Activated T-cell treated with anti-CD3 and anti-CD28 coated beads, Interleukin-2, amount 50 U/mL, for 24 hours (primary cell): Measurements from ENCODE around the gene PTP4A2.
A peak's percentile ranks its signal among the peaks of the same experiment; 100 is the strongest.

Experiments used
- DNase-seq: peaks from one replicate; pipeline ENCODE4 v3.0.0-alpha.2; 2020
- H3K27ac Mint-ChIP-seq: 2 replicates; pipeline ENCODE4 v1.8.0; 2020; ENCODE audit warnings: mild to moderate bottlenecking, mixed read lengths
- H3K27me3 Mint-ChIP-seq: 2 replicates; pipeline ENCODE4 v1.8.0; 2020; ENCODE audit warnings: mixed read lengths
- H3K36me3 Mint-ChIP-seq: 2 replicates; pipeline ENCODE4 v1.8.0; 2020; ENCODE audit warnings: low read depth, mixed read lengths
- H3K4me1 Mint-ChIP-seq: 2 replicates; pipeline ENCODE4 v1.8.0; 2020; ENCODE audit warnings: low read depth, mixed read lengths
- H3K4me3 Mint-ChIP-seq: 2 replicates; pipeline ENCODE4 v1.8.0; 2020; ENCODE audit warnings: mild to moderate bottlenecking, moderate library complexity, mixed read lengths
- H3K9me3 Mint-ChIP-seq: 2 replicates; pipeline ENCODE4 v1.8.0; 2020; ENCODE audit warnings: mixed read lengths

Gene PTP4A2

GRCh38 chr1:31919591-31919990 lies 18.6 kb downstream of the PTP4A2 start:
- peak overlapping the region; percentile 23 for H3K27ac Mint-ChIP-seq

GRCh38 chr1:31915438-31915837 lies 22.7 kb downstream of the PTP4A2 start:
- Mint-ChIP-seq H3K4me3 (no peak overlapping the region), H3K27ac (peak overlapping the region; percentile 44), H3K4me1 (peaks cover 77% of the 10 kb centered on the region), H3K9me3 (no peaks in the 10 kb centered on the region), H3K27me3 (no peaks in the 10 kb centered on the region), H3K36me3 (peaks cover 93% of the 10 kb centered on the region)
- no peak for DNase-seq

More at GRCh38 chr1:31919591-31919990, 18.6 kb downstream of the PTP4A2 start:
- H3K27me3 Mint-ChIP-seq: no peaks in the 10 kb centered on the region
- H3K9me3 Mint-ChIP-seq: no peaks in the 10 kb centered on the region
- H3K4me1 Mint-ChIP-seq: peaks cover 71% of the 10 kb centered on the region
- H3K36me3 Mint-ChIP-seq: peaks cover 86% of the 10 kb centered on the region
- DNase-seq: no peak
- H3K4me3 Mint-ChIP-seq: no peak overlapping the region

- DNase-seq: no peak
- peaks cover 97% of the 10 kb centered on the region for H3K36me3 Mint-ChIP-seq
- no peak overlapping the region for H3K4me3 Mint-ChIP-seq
- no peaks in the 10 kb centered on the region for H3K9me3 Mint-ChIP-seq
- peak overlapping the region; percentile 82 for H3K27ac Mint-ChIP-seq
- H3K27me3 Mint-ChIP-seq: no peaks in the 10 kb centered on the region
- H3K4me1 Mint-ChIP-seq: peaks cover 79% of the 10 kb centered on the region
Measured at GRCh38 chr1:31913968-31914367, 24.2 kb downstream of the PTP4A2 start.

- Mint-ChIP-seq H3K36me3 (peaks cover 96% of the 10 kb centered on the region), H3K27ac (peak overlapping the region; percentile 82), H3K27me3 (no peaks in the 10 kb centered on the region), H3K4me1 (peaks cover 75% of the 10 kb centered on the region), H3K4me3 (peak overlapping the region; percentile 18), H3K9me3 (no peaks in the 10 kb centered on the region)
- DNase-seq: no peak
Measured at GRCh38 chr1:31912839-31913239, 25.3 kb downstream of the PTP4A2 start.

- Mint-ChIP-seq H3K4me3 (peak overlapping the region; percentile 13), H3K36me3 (peaks cover 96% of the 10 kb centered on the region), H3K27me3 (no peaks in the 10 kb centered on the region), H3K4me1 (peaks cover 72% of the 10 kb centered on the region), H3K27ac (peak overlapping the region; percentile 82), H3K9me3 (no peaks in the 10 kb centered on the region)
- no peak for DNase-seq
Measured at GRCh38 chr1:31911994-31912780, 26.0 kb downstream of the PTP4A2 start.

- Mint-ChIP-seq H3K27ac (peak overlapping the region; percentile 82), H3K4me3 (peak overlapping the region; percentile 0), H3K27me3 (no peaks in the 10 kb centered on the region), H3K9me3 (no peaks in the 10 kb centered on the region), H3K36me3 (peaks cover 99% of the 10 kb centered on the region), H3K4me1 (peaks cover 70% of the 10 kb centered on the region)
- no peak for DNase-seq
Measured at GRCh38 chr1:31910933-31911332, 27.2 kb downstream of the PTP4A2 start.

- H3K4me1 Mint-ChIP-seq: peaks cover 75% of the 10 kb centered on the region
Measured at GRCh38 chr1:31909691-31910090, 28.5 kb downstream of the PTP4A2 start.

GRCh38 chr1:31906557-31906956 lies 31.6 kb downstream of the PTP4A2 start:
- Mint-ChIP-seq H3K4me1 (peaks cover 58% of the 10 kb centered on the region), H3K9me3 (no peaks in the 10 kb centered on the region), H3K36me3 (peaks cover 75% of the 10 kb centered on the region), H3K4me3 (no peak overlapping the region), H3K27me3 (no peaks in the 10 kb centered on the region), H3K27ac (peak overlapping the region; percentile 8)
- DNase-seq: no peak

More at GRCh38 chr1:31909691-31910090, 28.5 kb downstream of the PTP4A2 start:
- no peak for DNase-seq
- H3K36me3 Mint-ChIP-seq: peaks cover 99% of the 10 kb centered on the region
- H3K4me3 Mint-ChIP-seq: no peak overlapping the region
- peak overlapping the region; percentile 20 for H3K27ac Mint-ChIP-seq
- no peaks in the 10 kb centered on the region for H3K27me3 Mint-ChIP-seq
- no peaks in the 10 kb centered on the region for H3K9me3 Mint-ChIP-seq

GRCh38 chr1:31905681-31906080 lies 32.5 kb downstream of the PTP4A2 start:
- H3K36me3 Mint-ChIP-seq: peaks cover 66% of the 10 kb centered on the region
- peaks cover 53% of the 10 kb centered on the region for H3K4me1 Mint-ChIP-seq
- no peaks in the 10 kb centered on the region for H3K9me3 Mint-ChIP-seq
- H3K4me3 Mint-ChIP-seq: no peak overlapping the region
- no peak for DNase-seq
- no peaks in the 10 kb centered on the region for H3K27me3 Mint-ChIP-seq
- peak overlapping the region; percentile 55 for H3K27ac Mint-ChIP-seq

- no peak overlapping the region for H3K4me3 Mint-ChIP-seq
- H3K27ac Mint-ChIP-seq: peak overlapping the region; percentile 55
- no peaks in the 10 kb centered on the region for H3K9me3 Mint-ChIP-seq
- H3K36me3 Mint-ChIP-seq: peaks cover 60% of the 10 kb centered on the region
- no peaks in the 10 kb centered on the region for H3K27me3 Mint-ChIP-seq
- H3K4me1 Mint-ChIP-seq: peaks cover 50% of the 10 kb centered on the region
- DNase-seq: no peak
Measured at GRCh38 chr1:31905093-31905509, 33.1 kb downstream of the PTP4A2 start.

GRCh38 chr1:31904339-31905092 lies 33.7 kb downstream of the PTP4A2 start:
- Mint-ChIP-seq H3K36me3 (peaks cover 55% of the 10 kb centered on the region), H3K27me3 (no peaks in the 10 kb centered on the region)

GRCh38 chr1:31902510-31902860 lies 35.7 kb downstream of the PTP4A2 start:
- Mint-ChIP-seq H3K27ac (peak overlapping the region; percentile 45), H3K27me3 (no peaks in the 10 kb centered on the region), H3K9me3 (no peaks in the 10 kb centered on the region), H3K4me1 (peaks cover 38% of the 10 kb centered on the region), H3K36me3 (peaks cover 35% of the 10 kb centered on the region), H3K4me3 (no peak overlapping the region)
- no peak for DNase-seq

More at GRCh38 chr1:31904339-31905092, 33.7 kb downstream of the PTP4A2 start:
- Mint-ChIP-seq H3K4me3 (no peak overlapping the region), H3K4me1 (peaks cover 44% of the 10 kb centered on the region), H3K27ac (peak overlapping the region; percentile 51), H3K9me3 (no peaks in the 10 kb centered on the region)
- no peak for DNase-seq

- H3K9me3 Mint-ChIP-seq: no peaks in the 10 kb centered on the region
- H3K4me3 Mint-ChIP-seq: no peak overlapping the region
- H3K27me3 Mint-ChIP-seq: no peaks in the 10 kb centered on the region
- peaks cover 30% of the 10 kb centered on the region for H3K36me3 Mint-ChIP-seq
- peak overlapping the region; percentile 45 for H3K27ac Mint-ChIP-seq
- DNase-seq: no peak
- peaks cover 35% of the 10 kb centered on the region for H3K4me1 Mint-ChIP-seq
Measured at GRCh38 chr1:31901838-31902509, 36.2 kb downstream of the PTP4A2 start.

- no peak overlapping the region for H3K27ac Mint-ChIP-seq
- no peak for DNase-seq
- H3K9me3 Mint-ChIP-seq: no peaks in the 10 kb centered on the region
- peaks cover 18% of the 10 kb centered on the region for H3K36me3 Mint-ChIP-seq
- H3K4me1 Mint-ChIP-seq: peaks cover 30% of the 10 kb centered on the region
- H3K27me3 Mint-ChIP-seq: no peaks in the 10 kb centered on the region
- H3K4me3 Mint-ChIP-seq: no peak overlapping the region
Measured at GRCh38 chr1:31900790-31901189, 37.4 kb downstream of the PTP4A2 start.
